ENCODE data around the gene HYDIN.
"Not testable (repeated sequence)": the region's sequence is repeated elsewhere in the genome, so short reads cannot be mapped to it uniquely, and the experiment has no call there.

Gene HYDIN

GRCh38 chr16:71028032-71028727 lies 202.3 kb downstream of the HYDIN start:
- not testable (repeated sequence) for H3K36me3 ChIP-seq (ENCODE audit: control insufficient read depth in 2 of 2, insufficient read depth in 2 of 2, low read length in 2 of 2); H3K9me3 ChIP-seq (ENCODE audit: control insufficient read depth in 2 of 2, low read length in 2 of 2); H3K4me1 ChIP-seq (ENCODE audit: control insufficient read depth, insufficient read depth, low read length); H3K27ac ChIP-seq (ENCODE audit: low read length); H3K4me3 ChIP-seq (ENCODE audit: low read length in 2 of 2); H3K9ac ChIP-seq (ENCODE audit: low read length in 2 of 2); H3K27me3 ChIP-seq (ENCODE audit: control insufficient read depth in 1 of 2, insufficient read depth in 2 of 2, low read length in 2 of 2)

- not testable (repeated sequence) for H3K4me3 ChIP-seq (ENCODE audit: low read length in 2 of 2); H3K27ac ChIP-seq (ENCODE audit: low read length); H3K36me3 ChIP-seq (ENCODE audit: control insufficient read depth in 2 of 2, insufficient read depth in 2 of 2, low read length in 2 of 2); H3K4me1 ChIP-seq (ENCODE audit: control insufficient read depth, insufficient read depth, low read length); H3K27me3 ChIP-seq (ENCODE audit: control insufficient read depth in 1 of 2, insufficient read depth in 2 of 2, low read length in 2 of 2); H3K9me3 ChIP-seq (ENCODE audit: control insufficient read depth in 2 of 2, low read length in 2 of 2); H3K9ac ChIP-seq (ENCODE audit: low read length in 2 of 2)
These were observed 203.0 kb downstream of the HYDIN start for GRCh38 chr16:71027511-71027910.

- H3K9me3 ChIP-seq (ENCODE audit: control insufficient read depth in 2 of 2, low read length in 2 of 2); H3K27ac ChIP-seq (ENCODE audit: low read length); H3K4me1 ChIP-seq (ENCODE audit: control insufficient read depth, insufficient read depth, low read length); H3K4me3 ChIP-seq (ENCODE audit: low read length in 2 of 2); H3K9ac ChIP-seq (ENCODE audit: low read length in 2 of 2); H3K36me3 ChIP-seq (ENCODE audit: control insufficient read depth in 2 of 2, insufficient read depth in 2 of 2, low read length in 2 of 2); H3K27me3 ChIP-seq (ENCODE audit: control insufficient read depth in 1 of 2, insufficient read depth in 2 of 2, low read length in 2 of 2): not testable (repeated sequence)
These were observed 206.6 kb downstream of the HYDIN start for GRCh38 chr16:71023851-71024439.

- H3K4me1 ChIP-seq (ENCODE audit: control insufficient read depth, insufficient read depth, low read length); H3K9me3 ChIP-seq (ENCODE audit: control insufficient read depth in 2 of 2, low read length in 2 of 2); H3K27me3 ChIP-seq (ENCODE audit: control insufficient read depth in 1 of 2, insufficient read depth in 2 of 2, low read length in 2 of 2); H3K36me3 ChIP-seq (ENCODE audit: control insufficient read depth in 2 of 2, insufficient read depth in 2 of 2, low read length in 2 of 2); H3K4me3 ChIP-seq (ENCODE audit: low read length in 2 of 2); H3K9ac ChIP-seq (ENCODE audit: low read length in 2 of 2); H3K27ac ChIP-seq (ENCODE audit: low read length): not testable (repeated sequence)
These were observed 208.5 kb downstream of the HYDIN start for GRCh38 chr16:71021961-71022537.

GRCh38 chr16:71019067-71019682 lies 211.3 kb downstream of the HYDIN start:
- not testable (repeated sequence) for H3K4me3 ChIP-seq (ENCODE audit: low read length in 2 of 2); H3K9ac ChIP-seq (ENCODE audit: low read length in 2 of 2); H3K27me3 ChIP-seq (ENCODE audit: control insufficient read depth in 1 of 2, insufficient read depth in 2 of 2, low read length in 2 of 2); H3K27ac ChIP-seq (ENCODE audit: low read length); H3K36me3 ChIP-seq (ENCODE audit: control insufficient read depth in 2 of 2, insufficient read depth in 2 of 2, low read length in 2 of 2); H3K4me1 ChIP-seq (ENCODE audit: control insufficient read depth, insufficient read depth, low read length); H3K9me3 ChIP-seq (ENCODE audit: control insufficient read depth in 2 of 2, low read length in 2 of 2)

- H3K36me3 ChIP-seq (ENCODE audit: control insufficient read depth in 2 of 2, insufficient read depth in 2 of 2, low read length in 2 of 2); H3K4me1 ChIP-seq (ENCODE audit: control insufficient read depth, insufficient read depth, low read length); H3K27ac ChIP-seq (ENCODE audit: low read length); H3K9me3 ChIP-seq (ENCODE audit: control insufficient read depth in 2 of 2, low read length in 2 of 2); H3K9ac ChIP-seq (ENCODE audit: low read length in 2 of 2); H3K27me3 ChIP-seq (ENCODE audit: control insufficient read depth in 1 of 2, insufficient read depth in 2 of 2, low read length in 2 of 2); H3K4me3 ChIP-seq (ENCODE audit: low read length in 2 of 2): not testable (repeated sequence)
These were observed 215.1 kb downstream of the HYDIN start for GRCh38 chr16:71015419-71015818.

- H3K36me3 ChIP-seq (ENCODE audit: control insufficient read depth in 2 of 2, insufficient read depth in 2 of 2, low read length in 2 of 2); H3K4me1 ChIP-seq (ENCODE audit: control insufficient read depth, insufficient read depth, low read length); H3K9ac ChIP-seq (ENCODE audit: low read length in 2 of 2); H3K27me3 ChIP-seq (ENCODE audit: control insufficient read depth in 1 of 2, insufficient read depth in 2 of 2, low read length in 2 of 2); H3K9me3 ChIP-seq (ENCODE audit: control insufficient read depth in 2 of 2, low read length in 2 of 2); H3K4me3 ChIP-seq (ENCODE audit: low read length in 2 of 2); H3K27ac ChIP-seq (ENCODE audit: low read length): not testable (repeated sequence)
These were observed 220.9 kb downstream of the HYDIN start for GRCh38 chr16:71009440-71010223.

- H3K9ac ChIP-seq (ENCODE audit: low read length in 2 of 2); H3K27me3 ChIP-seq (ENCODE audit: control insufficient read depth in 1 of 2, insufficient read depth in 2 of 2, low read length in 2 of 2); H3K4me3 ChIP-seq (ENCODE audit: low read length in 2 of 2); H3K27ac ChIP-seq (ENCODE audit: low read length); H3K9me3 ChIP-seq (ENCODE audit: control insufficient read depth in 2 of 2, low read length in 2 of 2); H3K36me3 ChIP-seq (ENCODE audit: control insufficient read depth in 2 of 2, insufficient read depth in 2 of 2, low read length in 2 of 2); H3K4me1 ChIP-seq (ENCODE audit: control insufficient read depth, insufficient read depth, low read length): not testable (repeated sequence)
These were observed 224.0 kb downstream of the HYDIN start for GRCh38 chr16:71006516-71006915.

GRCh38 chr16:70999735-71000134 lies 230.8 kb downstream of the HYDIN start:
- H3K27ac ChIP-seq (ENCODE audit: low read length); H3K36me3 ChIP-seq (ENCODE audit: control insufficient read depth in 2 of 2, insufficient read depth in 2 of 2, low read length in 2 of 2); H3K4me3 ChIP-seq (ENCODE audit: low read length in 2 of 2); H3K27me3 ChIP-seq (ENCODE audit: control insufficient read depth in 1 of 2, insufficient read depth in 2 of 2, low read length in 2 of 2); H3K9me3 ChIP-seq (ENCODE audit: control insufficient read depth in 2 of 2, low read length in 2 of 2); H3K9ac ChIP-seq (ENCODE audit: low read length in 2 of 2); H3K4me1 ChIP-seq (ENCODE audit: control insufficient read depth, insufficient read depth, low read length): not testable (repeated sequence)

- H3K27ac ChIP-seq (ENCODE audit: low read length); H3K4me3 ChIP-seq (ENCODE audit: low read length in 2 of 2); H3K9me3 ChIP-seq (ENCODE audit: control insufficient read depth in 2 of 2, low read length in 2 of 2); H3K9ac ChIP-seq (ENCODE audit: low read length in 2 of 2); H3K27me3 ChIP-seq (ENCODE audit: control insufficient read depth in 1 of 2, insufficient read depth in 2 of 2, low read length in 2 of 2); H3K36me3 ChIP-seq (ENCODE audit: control insufficient read depth in 2 of 2, insufficient read depth in 2 of 2, low read length in 2 of 2); H3K4me1 ChIP-seq (ENCODE audit: control insufficient read depth, insufficient read depth, low read length): not testable (repeated sequence)
These were observed 234.7 kb downstream of the HYDIN start for GRCh38 chr16:70995799-70996198.

Measured in stomach smooth muscle (tissue), 2 donors.